ENCODE measurements around the gene LLCFC1.
"Not testable (repeated sequence)": the region's sequence is repeated elsewhere in the genome, so short reads cannot be mapped to it uniquely, and the experiment has no call there.

LLCFC1 gene

GRCh38 chr7:142964502-142965246, 25.4 kb downstream of the LLCFC1 start:
- TF ChIP-seq CTCF (IDR thresholded peaks at IDR 0.05; ENCODE audit: control insufficient read depth, insufficient read depth, low read depth, low read length, missing control alignments) = no peak
- DNase-seq (ENCODE audit: low read depth) = no peak
- H3K4me3 ChIP-seq (ENCODE audit: control insufficient read depth, low read depth, low read length) = no peak overlapping the region

DNA sequence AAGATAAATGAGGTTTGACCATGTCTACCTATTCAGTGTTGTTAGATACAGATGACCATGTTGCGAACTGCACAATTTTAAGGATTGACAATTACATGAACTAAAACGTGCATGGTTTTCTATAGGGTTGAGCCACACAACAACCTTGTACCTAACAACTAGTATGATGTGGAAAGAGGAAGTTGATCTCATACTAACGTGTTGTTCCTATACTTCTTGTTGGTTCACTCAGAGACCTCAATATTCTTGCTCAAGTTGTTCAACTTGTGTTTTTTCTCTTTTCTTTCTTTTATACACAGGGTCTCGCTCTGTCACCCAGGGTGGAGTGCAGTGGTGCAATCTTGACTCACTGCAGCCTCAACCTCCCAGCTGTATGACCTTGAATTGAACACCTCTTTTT, 28.9 kb downstream of the LLCFC1 start:
- DNase-seq (ENCODE audit: low read depth) = no peak

GRCh38 chr7:142969183-142969582, 29.9 kb downstream of the LLCFC1 start:
- H3K4me3 ChIP-seq (ENCODE audit: control insufficient read depth, low read depth, low read length) = no peak overlapping the region
- TF ChIP-seq CTCF (IDR thresholded peaks at IDR 0.05; ENCODE audit: control insufficient read depth, insufficient read depth, low read depth, low read length, missing control alignments) = no peak
- no peak for DNase-seq (ENCODE audit: low read depth)

More for the DNA sequence above, 28.9 kb downstream of the LLCFC1 start:
- no peak overlapping the region for H3K4me3 ChIP-seq (ENCODE audit: control insufficient read depth, low read depth, low read length)
- no peak for TF ChIP-seq CTCF (IDR thresholded peaks at IDR 0.05; ENCODE audit: control insufficient read depth, insufficient read depth, low read depth, low read length, missing control alignments)

DNA sequence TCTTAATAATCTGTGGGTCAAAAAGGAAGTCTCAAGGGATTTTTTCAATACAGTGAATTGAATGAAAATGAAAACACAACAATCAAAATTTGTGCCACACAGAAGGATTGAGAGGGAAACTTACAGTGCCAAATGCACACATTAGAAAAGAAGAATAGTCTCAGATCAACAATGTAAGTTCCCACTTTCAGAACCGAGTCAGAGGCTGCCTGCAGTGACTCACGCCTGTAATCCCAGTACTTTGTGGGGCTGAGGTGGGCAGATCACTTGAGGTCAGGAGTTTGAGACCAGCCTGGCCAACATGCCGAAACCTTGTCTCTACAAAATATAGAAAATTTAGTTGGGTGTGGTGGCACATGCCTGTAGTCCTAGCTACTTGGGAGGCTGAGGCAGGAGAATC, 35.3 kb downstream of the LLCFC1 start:
- no peak overlapping the region for H3K4me3 ChIP-seq (ENCODE audit: control insufficient read depth, low read depth, low read length)
- no peak for TF ChIP-seq CTCF (IDR thresholded peaks at IDR 0.05; ENCODE audit: control insufficient read depth, insufficient read depth, low read depth, low read length, missing control alignments)
- DNase-seq (ENCODE audit: low read depth) = no peak

DNA sequence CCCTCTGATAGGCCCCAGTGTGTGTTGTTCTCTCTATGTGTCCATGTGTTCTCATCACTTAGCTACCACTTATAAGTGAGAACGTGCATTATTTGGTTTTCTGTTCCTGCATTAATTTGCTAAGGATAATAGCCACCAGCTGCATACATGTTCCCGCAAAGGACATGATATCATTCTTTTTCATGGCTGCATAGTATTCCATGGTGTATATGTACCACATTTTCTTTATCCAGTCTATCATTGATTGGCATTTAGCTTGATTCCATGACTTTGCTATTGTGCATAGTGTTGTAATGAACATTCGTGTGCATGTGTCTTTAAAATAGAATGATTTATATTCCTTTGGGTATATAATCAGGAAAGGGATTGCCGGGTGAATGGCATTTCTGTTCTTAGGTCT, 39.1 kb downstream of the LLCFC1 start:
- not testable (repeated sequence) for DNase-seq (ENCODE audit: low read depth); H3K4me3 ChIP-seq (ENCODE audit: control insufficient read depth, low read depth, low read length)

DNA sequence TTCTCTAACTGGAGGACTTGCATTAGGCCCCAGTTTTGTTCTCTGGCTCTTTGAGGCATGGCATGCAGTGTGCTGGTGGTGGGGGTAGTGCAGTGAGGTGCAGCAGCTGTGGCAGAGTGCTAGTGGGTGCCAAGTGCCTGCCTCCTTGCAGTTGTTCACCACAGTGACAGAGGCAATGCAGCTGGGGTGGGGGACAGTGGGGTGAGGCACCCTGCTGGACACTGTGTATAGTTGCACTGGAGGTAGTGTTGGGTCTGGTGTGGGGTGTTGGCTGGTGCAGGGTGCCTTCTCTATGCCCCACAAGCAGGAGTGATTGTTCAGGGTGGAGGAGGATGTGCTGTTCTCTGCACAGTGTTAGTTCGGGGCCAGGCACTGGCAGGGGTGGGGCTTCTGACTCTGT, 44.5 kb downstream of the LLCFC1 start:
- no peak for DNase-seq (ENCODE audit: low read depth)
- no peak overlapping the region for H3K4me3 ChIP-seq (ENCODE audit: control insufficient read depth, low read depth, low read length)
- TF ChIP-seq CTCF (IDR thresholded peaks at IDR 0.05; ENCODE audit: control insufficient read depth, insufficient read depth, low read depth, low read length, missing control alignments) = no peak

DNA sequence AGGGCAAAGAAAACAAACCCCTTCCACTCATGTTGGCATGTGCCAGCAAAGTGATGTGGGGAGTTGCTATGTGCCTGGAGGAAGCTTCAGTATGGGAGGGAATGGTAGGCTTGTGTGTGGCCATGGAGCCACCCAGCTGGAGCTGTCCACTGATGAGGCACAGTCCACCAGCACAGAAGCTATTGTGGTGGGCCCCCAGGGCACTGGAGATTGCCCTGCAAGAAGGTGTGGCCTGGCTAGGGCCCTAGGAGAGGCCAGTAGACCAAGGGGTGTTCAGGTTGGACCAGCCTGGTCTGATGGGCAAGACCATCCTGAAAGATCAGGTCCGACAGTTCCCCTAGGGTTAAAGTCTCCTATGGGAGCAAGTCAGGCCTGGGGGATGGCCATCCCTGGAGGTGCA, 45.0 kb downstream of the LLCFC1 start:
- TF ChIP-seq CTCF (IDR thresholded peaks at IDR 0.05; ENCODE audit: control insufficient read depth, insufficient read depth, low read depth, low read length, missing control alignments) = no peak

More for the DNA sequence above, 45.0 kb downstream of the LLCFC1 start:
- H3K4me3 ChIP-seq (ENCODE audit: control insufficient read depth, low read depth, low read length) = no peak overlapping the region
- DNase-seq (ENCODE audit: low read depth) = no peak
